Thymus (tissue), 11 donors: Measurements from ENCODE around the gene SECISBP2L. TPM values are rescaled to one million over a fixed set of nuclear protein-coding genes. Genes with fewer than 3 reads are reported as not detected.

Source experiments
- DNase-seq, 9 donors: peaks; one replicate each; pipeline ENCODE4 v3.0.0-alpha.2; 2013; ENCODE audit warnings: low spot score in 9 of 9, low read depth in 6 of 9, missing footprints in 1 of 9
- H3K27ac ChIP-seq, 2 donors: one replicate each; pipeline ENCODE4 v1.5.1; 2013; ENCODE audit warnings: control low read depth in 1 of 2, low read depth in 1 of 2, low read length in 1 of 2, mild to moderate bottlenecking in 1 of 2, moderate library complexity in 1 of 2
- H3K27me3 ChIP-seq, 2 donors: one replicate each; pipeline ENCODE4 v1.5.1; 2013; ENCODE audit warnings: low read length in 1 of 2; ENCODE audit not compliant: control insufficient read depth in 2 of 2, insufficient read depth in 1 of 2
- H3K36me3 ChIP-seq, 2 donors: one replicate each; pipeline ENCODE4 v1.5.1; 2013; ENCODE audit warnings: low read length in 1 of 2, mild to moderate bottlenecking in 1 of 2, moderate library complexity in 1 of 2; ENCODE audit not compliant: control insufficient read depth in 2 of 2, insufficient read depth in 2 of 2
- H3K4me1 ChIP-seq, 2 donors: one replicate each; pipeline ENCODE4 v1.5.1; 2013; ENCODE audit warnings: low read length in 2 of 2; ENCODE audit not compliant: control insufficient read depth in 2 of 2, insufficient read depth in 2 of 2
- H3K4me3 ChIP-seq, 2 donors: one replicate each; pipeline ENCODE4 v1.5.1; 2013; ENCODE audit warnings: low read length in 2 of 2, control low read depth in 1 of 2, mild to moderate bottlenecking in 1 of 2
- H3K9me3 ChIP-seq, 2 donors: one replicate each; pipeline ENCODE4 v1.5.1; 2013; ENCODE audit warnings: low read length in 1 of 2, mild to moderate bottlenecking in 1 of 2; ENCODE audit not compliant: control insufficient read depth in 2 of 2, insufficient read depth in 1 of 2
- WGBS: extraction: QIAGEN DNeasy Blood & Tissue Kit; methylation state at CpG from one replicate; pipeline ENCODE4 v1.1.7; 2013; 5-methylcytosine and 5-hydroxymethylcytosine counted together
- polyA plus RNA-seq: library from polyadenylated mRNA; stranded (reverse); fragments of 200-250 nt; gene quantifications from one replicate; pipeline ENCODE4 v1.2.3, GENCODE V29; 2013
- total RNA-seq: library from RNA; stranded (reverse); fragments of 120-200 nt; gene quantifications from one replicate; pipeline ENCODE4 v1.2.4, GENCODE V29; 2013
- donor health status: healthy.

Gene SECISBP2L
- total and polyA plus RNA-seq, 2 donors: 13.2 to 16.7 TPM

DNA sequence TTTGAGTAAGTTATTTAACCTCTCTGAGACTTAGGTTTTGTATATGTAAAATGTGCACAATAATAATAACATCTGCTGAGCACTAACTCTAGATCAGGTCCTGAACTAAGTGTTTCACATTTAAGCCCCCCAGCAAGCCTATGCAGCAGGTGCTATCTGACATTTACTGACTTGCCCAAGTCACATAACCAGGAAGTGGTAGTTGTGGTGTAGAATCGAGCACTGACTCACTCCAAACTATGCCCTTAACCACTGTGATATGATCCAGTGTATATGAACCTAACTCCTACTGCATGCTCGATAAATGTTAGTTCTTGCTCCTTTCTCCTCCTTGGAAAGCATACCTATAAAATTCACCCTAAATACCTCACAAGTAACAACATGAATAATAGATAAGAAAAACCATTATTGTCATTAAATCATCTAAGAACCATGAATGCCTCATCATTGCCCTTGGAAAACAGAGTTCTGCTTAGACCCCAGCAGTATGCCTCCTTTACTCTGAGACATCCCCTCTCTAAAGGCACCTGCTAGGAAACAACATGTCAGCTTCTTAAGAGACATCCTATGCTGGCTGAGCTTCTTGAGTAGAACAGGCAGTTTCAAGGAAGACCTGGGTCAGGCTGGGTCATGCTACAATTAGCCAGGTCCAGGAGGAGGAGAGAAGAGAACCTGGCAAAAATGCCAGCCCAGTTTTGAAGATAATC is 79.5 kb downstream of the SECISBP2L start:
- Histone ChIP-seq H3K27me3 (peaks cover 21 to 39% of the 10 kb centered on the region in 2 donors), H3K4me3 (no peak overlapping the region), H3K36me3 (no peaks in the 10 kb centered on the region), H3K4me1 (peaks cover 12 to 25% of the 10 kb centered on the region in 2 donors), H3K27ac (peak overlapping the region in 1 of 2 donors; percentile 80), H3K9me3 (peaks cover 0 to 6% of the 10 kb centered on the region in 2 donors)
- WGBS: 31% methylated on average over 2 of the region's 2 CpGs
- peak in 5 of 9 donors; percentile 33 to 79 (median 39) for DNase-seq

- Histone ChIP-seq H3K4me1 (peaks cover 12 to 25% of the 10 kb centered on the region in 2 donors), H3K27me3 (peaks cover 24 to 45% of the 10 kb centered on the region in 2 donors), H3K36me3 (no peaks in the 10 kb centered on the region), H3K27ac (no peak overlapping the region), H3K9me3 (peaks cover 0 to 6% of the 10 kb centered on the region in 2 donors), H3K4me3 (no peak overlapping the region)
- peak in 1 of 9 donors; percentile 31 for DNase-seq
Measured at GRCh38 chr15:48965972-48966371, 80.3 kb downstream of the SECISBP2L start.

GRCh38 chr15:48964898-48965297 is 81.3 kb downstream of the SECISBP2L start:
- no peak for DNase-seq
- WGBS: 95% methylated on average over 2 of the region's 2 CpGs
- no peak overlapping the region for H3K4me3 ChIP-seq
- H3K27me3 ChIP-seq: peaks cover 24 to 48% of the 10 kb centered on the region in 2 donors
- H3K27ac ChIP-seq: no peak overlapping the region
- no peaks in the 10 kb centered on the region for H3K36me3 ChIP-seq
- H3K4me1 ChIP-seq: peaks cover 12 to 25% of the 10 kb centered on the region in 2 donors
- peaks cover 0 to 6% of the 10 kb centered on the region in 2 donors for H3K9me3 ChIP-seq

DNA sequence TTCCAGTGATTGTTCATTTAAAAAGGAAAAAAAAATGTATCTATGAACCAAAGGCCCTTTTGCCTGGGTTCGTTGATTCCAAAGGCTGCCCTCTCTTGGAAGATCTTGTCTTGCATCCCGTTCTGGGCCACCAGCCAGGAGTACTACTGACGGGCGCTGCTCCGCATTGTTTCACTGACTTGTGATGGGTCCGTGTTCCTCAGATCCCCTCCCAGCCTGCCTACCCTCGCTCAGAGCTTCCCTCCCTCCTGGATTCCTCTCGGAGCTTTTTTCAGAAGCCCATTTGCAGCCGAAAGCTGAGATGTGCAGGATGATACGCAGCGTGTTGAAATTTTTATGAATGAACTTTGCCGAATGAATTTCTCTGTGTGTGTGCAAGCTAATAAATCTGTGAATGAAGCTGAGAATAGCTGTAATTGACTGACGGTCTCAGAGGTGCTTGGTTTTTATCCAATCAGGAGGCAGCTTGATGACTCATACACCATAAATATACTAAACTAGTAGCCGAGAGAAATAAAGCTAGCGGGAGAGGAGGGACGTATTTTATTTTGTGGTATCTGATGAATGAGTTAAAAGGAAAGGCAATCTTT is 82.6 kb downstream of the SECISBP2L start, which contains the start of gene SHC4:
Gene SHC4, minus strand, starts transcription at position 396 of the 590 bp plus-strand sequence. CDS start 904 bp downstream, outside the sequence.
- peaks cover 24 to 48% of the 10 kb centered on the region in 2 donors for H3K27me3 ChIP-seq
- H3K27ac ChIP-seq: peak within 1 kb of the TSS in 1 of 2 donors; percentile 33
- DNase-seq: peak in 1 of 9 donors; percentile 57
- under 1% methylated on average over 16 of the region's 16 CpGs for WGBS
- H3K4me3 ChIP-seq: peak within 1 kb of the TSS; percentile 32 to 36
- H3K4me1 ChIP-seq: peaks cover 12 to 25% of the 10 kb centered on the region in 2 donors
- no peaks in the 10 kb centered on the region for H3K36me3 ChIP-seq
- H3K9me3 ChIP-seq: peaks cover 0 to 6% of the 10 kb centered on the region in 2 donors

DNA sequence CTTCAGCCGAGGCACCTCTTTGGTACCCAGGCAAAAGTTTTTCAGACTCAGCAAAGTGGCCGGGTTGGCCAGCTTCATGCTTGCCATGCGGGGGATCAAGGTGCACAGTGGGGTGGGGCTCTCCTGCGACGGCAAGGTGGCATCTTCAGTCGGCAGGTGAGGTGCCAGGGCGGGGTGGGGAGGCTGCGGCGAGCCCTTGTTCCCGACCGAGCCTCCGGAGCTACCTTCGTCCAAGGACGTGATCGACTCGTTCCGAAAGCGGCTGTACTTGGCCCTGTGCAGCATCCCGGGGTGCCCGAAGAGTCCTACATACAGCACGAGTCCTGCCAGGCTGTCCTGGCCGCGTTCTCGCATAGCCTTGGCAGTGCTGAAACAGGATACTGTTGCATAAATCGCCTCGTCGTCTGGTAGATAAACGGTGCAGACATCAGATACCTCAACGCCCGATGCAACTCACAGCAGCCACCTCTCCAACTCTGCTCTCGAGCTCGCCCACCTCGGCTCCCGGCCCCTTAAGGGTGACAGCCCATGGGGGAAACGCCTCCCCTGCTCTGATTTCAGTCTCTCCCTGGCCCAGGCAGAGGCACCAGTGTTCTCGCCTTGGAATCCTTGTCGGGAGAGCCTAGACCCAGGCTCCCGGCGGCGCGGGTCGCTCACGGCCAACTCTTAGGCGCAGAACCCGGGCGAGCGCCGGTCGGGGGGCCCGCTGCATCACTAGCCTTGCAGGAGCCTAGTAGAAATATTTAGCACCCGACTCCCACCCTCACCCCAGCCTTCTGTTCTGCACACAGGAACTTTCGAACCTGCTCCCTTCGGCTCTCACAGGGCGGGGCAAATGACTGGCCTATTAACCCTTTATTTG is 83.4 kb downstream of the SECISBP2L start:
- WGBS: 17% methylated on average over 54 of the region's 54 CpGs
- peak in 1 of 9 donors; percentile 32 for DNase-seq
- peak overlapping the region; percentile 32 to 36 for H3K4me3 ChIP-seq
- H3K4me1 ChIP-seq: peaks cover 12 to 25% of the 10 kb centered on the region in 2 donors
- no peaks in the 10 kb centered on the region for H3K36me3 ChIP-seq
- H3K27me3 ChIP-seq: peaks cover 24 to 52% of the 10 kb centered on the region in 2 donors
- H3K27ac ChIP-seq: no peak overlapping the region
- H3K9me3 ChIP-seq: peaks cover 0 to 6% of the 10 kb centered on the region in 2 donors

- peaks cover 0 to 7% of the 10 kb centered on the region in 2 donors for H3K27me3 ChIP-seq
- H3K27ac ChIP-seq: no peak overlapping the region
- H3K36me3 ChIP-seq: no peaks in the 10 kb centered on the region
- no peak overlapping the region for H3K4me3 ChIP-seq
- DNase-seq: no peak
- no peaks in the 10 kb centered on the region for H3K4me1 ChIP-seq
- 93% methylated on average over 3 of the region's 3 CpGs for WGBS
- no peaks in the 10 kb centered on the region for H3K9me3 ChIP-seq
Measured at GRCh38 chr15:48955967-48956366, 90.3 kb downstream of the SECISBP2L start.

- no peak overlapping the region for H3K27ac ChIP-seq
- H3K4me3 ChIP-seq: no peak overlapping the region
- 96% methylated on average over 4 of the region's 4 CpGs for WGBS
- no peaks in the 10 kb centered on the region for H3K9me3 ChIP-seq
- DNase-seq: no peak
- H3K36me3 ChIP-seq: no peaks in the 10 kb centered on the region
- H3K4me1 ChIP-seq: no peaks in the 10 kb centered on the region
- H3K27me3 ChIP-seq: peaks cover 0 to 7% of the 10 kb centered on the region in 2 donors
Measured at GRCh38 chr15:48955370-48955769, 90.9 kb downstream of the SECISBP2L start.

DNA sequence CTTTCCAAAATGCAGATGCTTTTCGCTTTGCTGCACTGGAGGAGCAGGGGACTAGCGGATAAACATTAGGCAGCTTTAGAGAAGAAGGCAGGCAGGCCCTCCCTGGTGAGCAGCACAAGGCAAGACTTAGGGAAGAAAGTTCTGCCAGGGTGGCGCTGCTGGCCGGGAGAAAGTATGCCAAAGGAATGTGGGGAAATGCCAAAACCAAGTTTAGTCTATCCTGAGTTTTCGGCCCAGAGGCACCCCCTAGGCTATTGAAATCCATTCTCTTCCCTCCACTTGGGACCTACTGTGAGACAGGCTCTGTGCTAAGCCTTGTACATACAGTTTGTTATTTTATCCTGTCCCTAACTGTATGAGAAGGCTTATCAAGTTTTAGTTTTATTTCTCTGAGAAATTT is 91.7 kb downstream of the SECISBP2L start:
- Histone ChIP-seq H3K4me1 (no peaks in the 10 kb centered on the region), H3K9me3 (no peaks in the 10 kb centered on the region), H3K36me3 (no peaks in the 10 kb centered on the region), H3K27me3 (peaks cover 0 to 4% of the 10 kb centered on the region in 2 donors), H3K27ac (no peak overlapping the region), H3K4me3 (no peak overlapping the region)
- WGBS: 96% methylated on average over 5 of the region's 5 CpGs
- DNase-seq: no peak
